ENCODE data around the gene RHOT1.
"Not testable (repeated sequence)": the region's sequence is repeated elsewhere in the genome, so short reads cannot be mapped to it uniquely, and the experiment has no call there.

RHOT1 gene

GRCh38 chr17:32258383-32259140, 116.3 kb downstream of the RHOT1 start:
- no peaks in the 10 kb centered on the region for H3K4me1 Mint-ChIP-seq (ENCODE audit: low read depth)
- no peak overlapping the region for H3K4me3 Mint-ChIP-seq
- H3K36me3 Mint-ChIP-seq (ENCODE audit: low read depth), result no peaks in the 10 kb centered on the region
- no peaks in the 10 kb centered on the region for H3K9me3 Mint-ChIP-seq
- peaks cover 51% of the 10 kb centered on the region for H3K27me3 Mint-ChIP-seq (ENCODE audit: low read depth)
- no peak overlapping the region for H3K27ac Mint-ChIP-seq

DNA sequence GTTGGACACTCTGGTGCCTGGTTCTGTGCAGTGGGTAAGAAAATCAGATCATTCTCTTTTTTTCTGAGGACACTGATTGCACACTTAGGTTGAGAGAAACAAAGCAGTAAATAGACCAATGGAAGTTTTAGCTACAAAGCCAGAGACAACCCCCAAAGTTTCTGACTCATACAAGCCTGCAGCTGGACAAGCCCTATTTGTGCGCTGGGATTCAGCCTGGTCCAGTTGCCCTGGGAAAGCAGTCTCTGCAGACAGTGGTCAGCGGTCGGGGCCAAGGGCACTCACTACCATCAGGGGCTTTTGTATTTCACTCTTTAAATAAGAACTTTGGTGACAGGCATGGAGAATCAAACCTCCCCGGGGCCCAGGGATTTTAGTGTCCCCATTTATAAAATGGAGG, 117.3 kb downstream of the RHOT1 start:
- peaks cover 62% of the 10 kb centered on the region for H3K27me3 Mint-ChIP-seq (ENCODE audit: low read depth)
- peaks cover under 1% of the 10 kb centered on the region for H3K4me1 Mint-ChIP-seq (ENCODE audit: low read depth)
- H3K4me3 Mint-ChIP-seq, result no peak overlapping the region
- H3K36me3 Mint-ChIP-seq (ENCODE audit: low read depth), result no peaks in the 10 kb centered on the region
- H3K27ac Mint-ChIP-seq, result no peak overlapping the region
- H3K9me3 Mint-ChIP-seq, result no peaks in the 10 kb centered on the region

DNA sequence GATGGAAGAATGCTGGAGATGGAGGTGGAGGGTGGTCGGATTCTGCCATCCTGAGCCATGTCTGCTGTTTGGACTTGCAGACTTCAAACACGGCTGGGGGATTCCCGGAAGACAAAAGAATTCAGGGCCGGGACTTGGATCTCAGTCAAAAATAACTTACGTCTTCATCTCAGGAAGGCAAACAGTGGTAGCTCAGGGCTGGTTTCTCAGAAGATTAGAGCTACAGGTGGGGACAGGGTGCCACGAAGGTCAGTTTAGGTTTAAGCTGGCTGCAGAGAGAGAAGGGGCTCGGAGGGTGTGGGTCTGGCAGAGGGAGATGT, 119.1 kb downstream of the RHOT1 start:
- Mint-ChIP-seq H3K4me3 (no peak overlapping the region), H3K27ac (no peak overlapping the region), H3K9me3 (no peaks in the 10 kb centered on the region), H3K27me3 (ENCODE audit: low read depth) (peaks cover 70% of the 10 kb centered on the region), H3K4me1 (ENCODE audit: low read depth) (peaks cover 6% of the 10 kb centered on the region), H3K36me3 (ENCODE audit: low read depth) (no peaks in the 10 kb centered on the region)

- no peak overlapping the region for H3K27ac Mint-ChIP-seq
- H3K9me3 Mint-ChIP-seq, result no peaks in the 10 kb centered on the region
- peaks cover 8% of the 10 kb centered on the region for H3K4me1 Mint-ChIP-seq (ENCODE audit: low read depth)
- no peaks in the 10 kb centered on the region for H3K36me3 Mint-ChIP-seq (ENCODE audit: low read depth)
- no peak overlapping the region for H3K4me3 Mint-ChIP-seq
- peaks cover 74% of the 10 kb centered on the region for H3K27me3 Mint-ChIP-seq (ENCODE audit: low read depth)
These were observed 119.7 kb downstream of the RHOT1 start for GRCh38 chr17:32261936-32262510.

DNA sequence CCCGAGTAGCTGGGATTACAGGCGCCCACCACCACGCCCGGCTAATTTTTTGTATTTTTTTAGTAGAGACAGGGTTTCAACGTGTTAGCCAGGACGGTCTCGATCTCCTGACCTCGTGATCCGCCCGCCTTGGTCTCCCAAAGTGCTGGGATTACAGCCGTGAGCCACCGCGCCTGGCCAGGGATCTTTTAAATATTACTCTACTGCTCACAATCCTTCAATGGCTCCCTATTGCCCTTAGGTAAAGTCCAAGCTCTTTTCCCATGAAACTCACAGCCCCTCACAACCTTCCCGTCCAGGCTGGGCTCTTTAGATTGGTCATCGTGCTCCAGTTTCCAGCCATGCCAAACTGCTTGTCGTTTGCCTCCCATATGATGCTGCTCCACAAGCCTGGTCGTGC, 121.2 kb downstream of the RHOT1 start:
- H3K27ac Mint-ChIP-seq; H3K36me3 Mint-ChIP-seq (ENCODE audit: low read depth); H3K4me3 Mint-ChIP-seq; H3K9me3 Mint-ChIP-seq: not testable (repeated sequence)
- Mint-ChIP-seq H3K27me3 (ENCODE audit: low read depth) (peaks cover 82% of the 10 kb centered on the region), H3K4me1 (ENCODE audit: low read depth) (peaks cover 15% of the 10 kb centered on the region)

DNA sequence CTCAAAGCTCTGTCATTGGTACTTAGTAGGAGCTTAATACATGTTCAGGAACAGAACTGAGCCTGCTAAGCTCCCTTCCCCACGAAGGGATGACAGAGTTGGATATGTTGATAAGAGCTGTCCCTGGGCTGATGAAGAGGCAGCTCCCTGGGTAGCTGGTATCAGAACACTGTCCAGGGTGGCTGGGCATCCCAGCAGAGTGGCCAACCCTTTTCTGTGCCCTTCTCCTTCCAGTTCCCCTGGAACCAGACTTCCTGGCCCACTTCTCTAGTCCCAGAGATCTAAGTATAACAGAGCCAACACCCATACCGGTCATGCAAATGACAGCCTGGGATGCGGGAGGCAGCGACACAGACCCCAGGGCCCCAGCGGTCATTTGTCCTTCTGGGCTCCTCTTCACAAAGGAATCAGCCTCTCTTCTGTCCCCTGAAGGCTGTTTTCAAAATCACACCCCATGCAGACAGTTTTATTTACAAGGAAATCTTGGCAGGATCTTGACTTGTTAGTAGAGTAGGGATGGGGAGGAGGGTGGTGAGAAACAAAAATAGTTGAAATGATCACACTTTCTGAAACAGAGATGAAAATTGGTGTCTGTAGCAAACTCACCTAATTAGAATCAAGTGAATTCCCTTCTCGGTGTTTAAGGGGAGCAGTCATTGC, 122.0 kb downstream of the RHOT1 start:
- H3K4me1 Mint-ChIP-seq (ENCODE audit: low read depth), result peaks cover 15% of the 10 kb centered on the region
- no peak overlapping the region for H3K27ac Mint-ChIP-seq
- peaks cover 84% of the 10 kb centered on the region for H3K27me3 Mint-ChIP-seq (ENCODE audit: low read depth)
- H3K4me3 Mint-ChIP-seq, result peak overlapping the region; percentile 71
- peaks cover 2% of the 10 kb centered on the region for H3K36me3 Mint-ChIP-seq (ENCODE audit: low read depth)
- no peaks in the 10 kb centered on the region for H3K9me3 Mint-ChIP-seq

- Mint-ChIP-seq H3K9me3 (no peaks in the 10 kb centered on the region), H3K27me3 (ENCODE audit: low read depth) (peaks cover 84% of the 10 kb centered on the region), H3K4me1 (ENCODE audit: low read depth) (peaks cover 15% of the 10 kb centered on the region), H3K4me3 (peak overlapping the region; percentile 71), H3K27ac (no peak overlapping the region), H3K36me3 (ENCODE audit: low read depth) (peaks cover 2% of the 10 kb centered on the region)
These were observed 122.5 kb downstream of the RHOT1 start for GRCh38 chr17:32264823-32265191.

- no peaks in the 10 kb centered on the region for H3K9me3 Mint-ChIP-seq
- H3K27ac Mint-ChIP-seq, result no peak within 1 kb of the TSS
- peaks cover 15% of the 10 kb centered on the region for H3K4me1 Mint-ChIP-seq (ENCODE audit: low read depth)
- peaks cover 2% of the 10 kb centered on the region for H3K36me3 Mint-ChIP-seq (ENCODE audit: low read depth)
- H3K4me3 Mint-ChIP-seq, result peak within 1 kb of the TSS; percentile 78
- peaks cover 84% of the 10 kb centered on the region for H3K27me3 Mint-ChIP-seq (ENCODE audit: low read depth)
These were observed 123.1 kb downstream of the RHOT1 start, which contains the start of gene RHBDL3 for GRCh38 chr17:32265192-32265923. Gene RHBDL3, plus strand, starts transcription at chr17:32265832. Its CDS starts 358 bp downstream, at chr17:32266190.

- H3K36me3 Mint-ChIP-seq (ENCODE audit: low read depth), result peaks cover 2% of the 10 kb centered on the region
- no peak overlapping the region for H3K4me3 Mint-ChIP-seq
- peaks cover 15% of the 10 kb centered on the region for H3K4me1 Mint-ChIP-seq (ENCODE audit: low read depth)
- no peaks in the 10 kb centered on the region for H3K9me3 Mint-ChIP-seq
- H3K27ac Mint-ChIP-seq, result no peak overlapping the region
- peaks cover 87% of the 10 kb centered on the region for H3K27me3 Mint-ChIP-seq (ENCODE audit: low read depth)
These were observed 123.7 kb downstream of the RHOT1 start for GRCh38 chr17:32266051-32266388.

GRCh38 chr17:32266389-32267301, 124.3 kb downstream of the RHOT1 start:
- Mint-ChIP-seq H3K27me3 (ENCODE audit: low read depth) (peaks cover 87% of the 10 kb centered on the region), H3K27ac (no peak overlapping the region), H3K4me3 (peak overlapping the region; percentile 78), H3K4me1 (ENCODE audit: low read depth) (peaks cover 15% of the 10 kb centered on the region), H3K36me3 (ENCODE audit: low read depth) (peaks cover 2% of the 10 kb centered on the region), H3K9me3 (no peaks in the 10 kb centered on the region)

GRCh38 chr17:32267690-32268205, 125.4 kb downstream of the RHOT1 start:
- Mint-ChIP-seq H3K9me3 (no peaks in the 10 kb centered on the region), H3K36me3 (ENCODE audit: low read depth) (peaks cover 2% of the 10 kb centered on the region), H3K4me1 (ENCODE audit: low read depth) (peaks cover 15% of the 10 kb centered on the region), H3K27ac (no peak overlapping the region), H3K4me3 (peak overlapping the region; percentile 84), H3K27me3 (ENCODE audit: low read depth) (peaks cover 87% of the 10 kb centered on the region)

GRCh38 chr17:32268734-32269288, 126.5 kb downstream of the RHOT1 start:
- no peak overlapping the region for H3K4me3 Mint-ChIP-seq
- no peaks in the 10 kb centered on the region for H3K9me3 Mint-ChIP-seq
- peaks cover 77% of the 10 kb centered on the region for H3K27me3 Mint-ChIP-seq (ENCODE audit: low read depth)
- H3K27ac Mint-ChIP-seq, result no peak overlapping the region
- peaks cover 2% of the 10 kb centered on the region for H3K36me3 Mint-ChIP-seq (ENCODE audit: low read depth)
- peaks cover 15% of the 10 kb centered on the region for H3K4me1 Mint-ChIP-seq (ENCODE audit: low read depth)

DNA sequence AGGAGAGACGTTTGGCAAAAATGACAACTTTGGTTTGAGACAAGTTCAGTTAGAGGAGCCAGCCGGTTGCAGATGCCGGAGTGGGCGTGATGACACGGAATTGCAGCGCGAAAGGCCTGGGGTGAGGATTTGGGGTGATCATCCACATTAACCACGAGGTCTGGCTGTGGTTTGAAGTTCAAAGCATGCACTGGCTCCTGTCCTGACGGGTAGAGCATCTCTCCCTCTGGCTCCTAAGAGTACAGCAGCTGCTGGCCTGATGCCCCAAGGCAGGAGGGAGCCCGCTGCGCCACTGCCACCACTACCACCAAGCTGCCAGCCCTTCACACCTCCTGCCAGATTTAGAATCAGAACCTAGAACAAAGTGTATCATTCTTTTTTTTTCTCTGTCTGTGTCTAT, 127.1 kb downstream of the RHOT1 start:
- H3K27me3 Mint-ChIP-seq (ENCODE audit: low read depth), result peaks cover 72% of the 10 kb centered on the region
- peaks cover 15% of the 10 kb centered on the region for H3K4me1 Mint-ChIP-seq (ENCODE audit: low read depth)
- H3K4me3 Mint-ChIP-seq, result no peak overlapping the region
- no peaks in the 10 kb centered on the region for H3K9me3 Mint-ChIP-seq
- H3K27ac Mint-ChIP-seq, result no peak overlapping the region
- H3K36me3 Mint-ChIP-seq (ENCODE audit: low read depth), result peaks cover 2% of the 10 kb centered on the region

All from T-helper 1 cell treated with Interleukin-12 subunit alpha and Interleukin-12 subunit beta and Interleukin-4 antibody, amounts not matched to agents 30 μg/mL and 1 μg/mL, for 36 hours (primary cell).